ENCODE data around the gene DAZAP2. TPM values are rescaled to one million over a fixed set of nuclear protein-coding genes. Genes with fewer than 3 reads are reported as not detected.

The DAZAP2 gene
- total and polyA plus RNA-seq, 2 of the 4 experiments (the other 2 are of a cell fraction) = 62.2 to 202 TPM

GRCh38 chr12:51210690-51211395 is 27.8 kb upstream of the DAZAP2 start:
- Histone ChIP-seq H3K27me3 (ENCODE audit: control insufficient read depth, insufficient read depth, low read length) (no peaks in the 10 kb centered on the region), H2BK20ac (ENCODE audit: low read depth, low read length) (no peak overlapping the region), H3K4me3 (ENCODE audit: insufficient read depth, low read depth, low read length) (no peak overlapping the region), H3K79me1 (ENCODE audit: low read depth in 1 of 2, low read length in 2 of 2) (peaks cover 5 to 14% of the 10 kb centered on the region in 2 experiments; a peak in 3 of 4 replicates), H2BK15ac (ENCODE audit: low read depth, low read length) (no peak overlapping the region), H4K5ac (ENCODE audit: low read depth, low read length) (no peak overlapping the region), H4K91ac (ENCODE audit: insufficient read depth, low read depth, low read length) (no peak overlapping the region), H3K18ac (ENCODE audit: low read depth, low read length) (no peak overlapping the region), H3K4me2 (ENCODE audit: low read depth, low read length) (no peak overlapping the region), H2AFZ (replicated peaks; ENCODE audit: low read length, poor library complexity) (no peak overlapping the region), H3K4me1 (ENCODE audit: control insufficient read depth, insufficient read depth, low read length) (no peaks in the 10 kb centered on the region), H3K36me3 (ENCODE audit: control insufficient read depth, insufficient read depth, low read length) (peaks cover 8% of the 10 kb centered on the region), H2BK120ac (ENCODE audit: low read depth, low read length) (no peak overlapping the region), H4K20me1 (ENCODE audit: insufficient read depth, low read length) (no peaks in the 10 kb centered on the region), H3K14ac (replicated peaks; ENCODE audit: low read depth, low read length) (no peak overlapping the region), H3K9me3 (ENCODE audit: control insufficient read depth, insufficient read depth, low read length) (no peaks in the 10 kb centered on the region), H3K23ac (ENCODE audit: low read depth, low read length) (no peak overlapping the region), H2AK5ac (ENCODE audit: low read depth, low read length) (no peak overlapping the region), H3K27ac (ENCODE audit: insufficient read depth, low read length) (no peak overlapping the region), H2AK9ac (replicated peaks; ENCODE audit: low read depth, low read length, poor library complexity) (no peak overlapping the region), H3K56ac (ENCODE audit: extremely low read depth, insufficient read depth, low read length) (no peak overlapping the region), H4K8ac (ENCODE audit: low read depth in 2 of 2, low read length in 2 of 2) (no peak overlapping the region), H2BK5ac (ENCODE audit: low read depth, low read length, poor library complexity, severe bottlenecking) (no peak overlapping the region), H3K9ac (ENCODE audit: low read depth, low read length) (no peak overlapping the region), H3K4ac (ENCODE audit: low read depth, low read length) (no peak overlapping the region), H3K9me1 (ENCODE audit: insufficient read depth, low read length) (peaks cover 5% of the 10 kb centered on the region)
- BruUV-seq (replicated peaks) = no TSS peak
- CTCF ChIA-PET = no interaction called here
- TF ChIP-seq RAD21 (IDR thresholded peaks at IDR 0.05; ENCODE audit: low read length) (no peak), CHD1 (IDR thresholded peaks at IDR 0.05; ENCODE audit: low read depth, low read length) (no peak), RFX5 (IDR thresholded peaks at IDR 0.05; ENCODE audit: low read depth, low read length) (no peak), MAZ (IDR thresholded peaks at IDR 0.05; ENCODE audit: borderline replicate concordance, low read depth, low read length) (no peak), POLR2A (IDR thresholded peaks at IDR 0.05; ENCODE audit: low read depth, low read length) (no peak), MXI1 (IDR thresholded peaks at IDR 0.05; ENCODE audit: borderline replicate concordance, low read depth, low read length) (no peak), NFE2L2 (IDR thresholded peaks at IDR 0.05; ENCODE audit: low read depth, low read length) (no peak), MAFK (IDR thresholded peaks at IDR 0.05; ENCODE audit: low read depth, low read length) (no peak), ELK1 (IDR thresholded peaks at IDR 0.05; ENCODE audit: borderline replicate concordance, low read depth, low read length) (no peak), SMC3 (IDR thresholded peaks at IDR 0.05; ENCODE audit: low read depth, low read length) (no peak), BHLHE40 (IDR thresholded peaks at IDR 0.05; ENCODE audit: low read depth, low read length) (no peak), RCOR1 (IDR thresholded peaks at IDR 0.05; ENCODE audit: insufficient replicate concordance, low read length) (no peak), CTCF (conservative IDR thresholded peaks at IDR 0.05; ENCODE audit: low read depth, low read length) (no peak), USF2 (IDR thresholded peaks at IDR 0.05; ENCODE audit: low read depth, low read length) (no peak), CEBPB (IDR thresholded peaks at IDR 0.05; ENCODE audit: low read depth, low read length) (no peak), FOS (IDR thresholded peaks at IDR 0.05; ENCODE audit: low read depth, low read length) (no peak)
- ATAC-seq (ENCODE audit: low read depth) (no peak), DNase-seq (no peak)
- in situ Hi-C loops (cut with MboI; ENCODE audit: low sequenced_read_pairs) (no loop called here), intact Hi-C loops (cut with micrococcal nuclease) (no loop called here), dilution Hi-C loops (cut with HindIII; ENCODE audit: low sequenced_read_pairs, unreplicated experiment) (no loop called here)
- WGBS, 2 experiments (ENCODE audit: extremely low coverage in 2 of 2, insufficient read length in 1 of 2) = 86% methylated on average over 1 of the region's 2 CpGs; no CpG with 5 or more reads in 1 of the 2 experiments
- POLR2A ChIA-PET (ENCODE audit: unreplicated experiment) = no interaction called here
